HG03469 (cell line): ENCODE results near the gene SLC6A9.

Experiments used
- ATAC-seq: cut with Tn5 transposase; IDR thresholded peaks from one replicate; pipeline ENCODE4 v1.9.1; 2021; ENCODE audit warnings: mild to moderate bottlenecking, moderate library complexity, moderate number of reproducible peaks; ENCODE audit not compliant: unreplicated experiment

Gene SLC6A9

DNA sequence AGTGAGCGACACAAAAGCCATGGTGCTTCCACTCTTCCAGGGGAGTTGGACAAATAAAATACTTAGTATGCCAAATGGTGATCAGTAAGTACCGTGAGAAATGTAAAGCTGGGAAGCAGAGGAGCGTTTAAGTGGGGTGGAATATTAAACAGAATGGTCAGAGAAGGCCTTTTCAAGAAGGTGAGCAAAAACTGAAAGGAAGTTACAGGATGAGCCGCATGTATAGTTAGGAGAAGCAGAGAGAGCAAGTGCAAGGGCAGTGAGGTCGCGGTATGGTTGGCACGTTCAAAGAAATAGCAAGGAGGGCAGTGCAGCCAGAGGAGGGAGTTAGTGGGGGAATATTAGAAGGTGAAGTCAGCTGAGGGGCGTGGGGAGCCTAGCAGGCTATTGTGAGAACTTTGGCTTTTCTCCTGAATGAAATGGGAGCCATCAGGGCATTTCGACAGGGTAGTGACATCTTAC is 57.2 kb downstream of the SLC6A9 start:
- ATAC-seq: no peak

DNA sequence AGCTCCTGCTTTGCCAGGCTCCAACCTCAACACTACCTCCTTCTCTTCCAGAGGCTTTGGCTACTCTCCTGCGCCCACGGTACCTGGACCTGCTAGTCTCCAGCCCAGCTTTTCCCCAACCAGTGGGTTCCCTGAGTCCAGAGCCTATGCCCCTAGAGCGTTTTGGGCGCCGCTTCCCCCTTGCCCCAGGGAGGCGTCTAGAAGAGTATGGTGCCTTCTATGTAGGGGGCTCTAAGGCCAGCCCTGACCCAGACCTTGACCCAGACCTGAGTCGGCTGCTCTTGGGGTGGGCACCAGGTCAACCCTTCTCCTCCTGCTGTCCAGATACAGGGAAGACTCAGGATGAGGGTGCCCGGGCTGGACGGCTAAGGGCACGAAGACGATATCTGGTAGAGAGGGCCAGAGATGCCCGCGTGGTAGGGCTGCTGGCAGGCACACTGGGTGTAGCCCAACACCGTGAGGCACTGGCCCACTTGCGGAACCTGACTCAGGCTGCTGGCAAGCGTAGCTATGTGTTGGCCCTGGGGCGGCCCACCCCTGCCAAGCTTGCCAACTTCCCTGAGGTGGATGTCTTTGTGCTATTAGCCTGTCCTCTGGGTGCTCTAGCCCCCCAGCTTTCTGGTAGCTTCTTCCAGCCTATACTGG is 59.8 kb downstream of the SLC6A9 start:
- ATAC-seq: no peak

DNA sequence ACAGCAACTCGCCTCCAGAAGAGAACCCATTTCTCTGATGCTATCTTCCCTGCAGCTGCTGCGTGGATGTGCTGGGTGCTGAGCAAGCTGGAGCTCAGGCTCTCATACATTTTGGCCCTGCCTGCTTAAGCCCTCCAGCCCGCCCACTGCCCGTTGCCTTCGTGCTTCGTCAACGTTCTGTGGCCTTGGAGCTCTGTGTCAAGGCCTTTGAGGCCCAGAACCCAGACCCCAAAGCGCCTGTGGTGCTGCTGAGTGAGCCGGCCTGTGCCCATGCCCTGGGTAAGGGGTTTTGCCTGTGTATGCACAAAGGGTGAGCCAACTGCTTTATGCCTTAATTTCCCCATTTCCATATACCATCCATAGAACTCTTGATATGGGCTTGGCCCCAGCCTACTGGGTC is 60.4 kb downstream of the SLC6A9 start:
- ATAC-seq: no peak

DNA sequence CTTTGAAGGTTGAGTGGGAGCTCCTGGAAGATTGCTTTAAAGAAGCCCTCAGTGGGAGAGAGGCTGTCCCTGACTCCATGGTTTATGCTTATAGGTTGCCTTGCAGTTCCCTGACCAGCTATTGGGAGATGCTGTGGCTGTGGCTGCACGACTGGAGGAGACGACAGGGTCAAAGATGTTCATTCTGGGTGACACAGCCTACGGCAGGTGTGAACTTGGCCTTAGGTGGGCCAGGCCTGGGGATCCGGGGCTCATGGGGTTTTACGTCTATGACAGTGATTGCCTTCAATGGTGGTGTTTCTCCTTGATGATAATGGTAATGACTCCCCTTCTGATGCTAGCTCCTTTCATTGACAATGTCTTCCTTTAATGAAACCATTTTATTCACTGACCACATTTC is 60.8 kb downstream of the SLC6A9 start:
- no peak for ATAC-seq

DNA sequence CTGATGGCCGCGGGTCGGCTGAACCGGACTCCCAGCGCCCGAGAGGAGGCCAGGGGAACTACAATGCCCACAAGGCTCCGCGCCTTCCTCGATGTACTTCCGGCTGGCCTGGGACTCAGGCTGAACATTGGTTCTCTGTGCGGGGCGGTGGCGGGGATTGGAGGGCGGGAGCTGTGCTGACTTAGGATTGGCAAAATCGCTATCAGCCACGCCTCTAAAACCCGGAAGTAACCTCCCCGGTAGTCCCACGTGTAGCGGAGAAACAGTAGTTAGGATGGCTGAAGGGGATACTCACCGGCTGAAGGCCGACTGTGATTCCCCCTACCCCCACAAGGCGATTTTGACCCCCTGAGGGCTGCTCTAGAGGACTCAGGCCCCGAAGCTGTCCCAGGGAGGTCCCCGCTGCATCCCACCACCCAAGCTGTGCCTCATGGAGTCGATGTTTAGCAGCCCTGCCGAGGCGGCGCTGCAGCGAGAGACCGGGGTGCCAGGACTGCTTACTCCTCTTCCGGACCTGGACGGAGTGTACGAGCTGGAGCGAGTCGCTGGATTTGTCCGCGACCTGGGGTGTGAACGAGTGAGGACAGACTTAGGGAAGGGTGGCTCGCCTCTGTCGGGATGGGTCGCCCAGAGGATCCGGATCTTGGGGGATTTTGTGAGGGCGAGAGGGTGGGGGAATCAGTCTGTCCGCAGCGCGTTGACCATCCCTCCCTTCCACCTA is 61.4 kb downstream of the SLC6A9 start, which contains the start of gene DPH2:
DPH2 (plus strand) TSS at position 265 of the 721 bp plus-strand sequence; CDS start at position 431, 166 bp downstream.
- ATAC-seq: peak; percentile 53

DNA sequence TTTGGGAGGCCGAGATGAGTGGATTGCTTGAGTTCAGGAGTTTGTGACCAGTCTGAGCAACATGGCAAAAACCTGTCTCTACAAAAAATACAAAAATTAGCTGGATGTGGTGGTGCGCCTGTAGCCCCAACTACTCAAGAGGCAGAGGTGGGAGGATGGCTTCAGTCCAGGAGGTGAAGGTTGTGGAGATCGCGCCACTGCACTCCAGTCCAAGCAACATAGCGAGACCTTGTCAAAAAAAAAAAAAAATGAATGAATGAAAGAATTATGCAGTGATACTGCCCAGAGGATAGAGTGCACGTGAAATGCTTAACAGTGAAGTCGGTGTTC is 61.9 kb downstream of the SLC6A9 start:
- ATAC-seq: no peak

- ATAC-seq: no peak
Measured at GRCh38 chr1:43968348-43968948, 62.8 kb downstream of the SLC6A9 start.

GRCh38 chr1:43965316-43965715 is 65.9 kb downstream of the SLC6A9 start:
- ATAC-seq: no peak

- ATAC-seq: no peak
Measured at GRCh38 chr1:43963890-43964289, 67.4 kb downstream of the SLC6A9 start.

GRCh38 chr1:43963006-43963405 is 68.3 kb downstream of the SLC6A9 start:
- no peak for ATAC-seq

- ATAC-seq: no peak
Measured at GRCh38 chr1:43962324-43962723, 68.9 kb downstream of the SLC6A9 start.

DNA sequence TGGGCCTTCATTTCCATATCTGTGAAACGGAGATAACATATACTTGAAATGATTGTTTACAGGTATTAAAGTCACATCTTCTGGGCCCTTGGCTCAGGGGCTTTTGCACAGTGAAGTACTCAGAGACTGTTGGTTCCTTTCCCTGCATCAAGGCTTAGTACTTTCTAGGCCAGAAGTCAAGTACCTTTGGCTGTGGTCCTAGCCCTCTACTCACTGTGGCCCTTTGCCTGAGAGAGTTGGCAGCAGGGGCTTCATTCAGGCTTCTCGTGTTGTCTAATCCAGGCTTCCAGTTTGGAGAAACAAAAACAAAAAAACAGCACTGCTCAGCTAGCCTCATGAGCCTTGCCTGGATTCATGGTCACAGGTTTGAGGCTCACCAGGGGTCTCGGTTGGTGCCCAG is 69.6 kb downstream of the SLC6A9 start:
- no peak for ATAC-seq

DNA sequence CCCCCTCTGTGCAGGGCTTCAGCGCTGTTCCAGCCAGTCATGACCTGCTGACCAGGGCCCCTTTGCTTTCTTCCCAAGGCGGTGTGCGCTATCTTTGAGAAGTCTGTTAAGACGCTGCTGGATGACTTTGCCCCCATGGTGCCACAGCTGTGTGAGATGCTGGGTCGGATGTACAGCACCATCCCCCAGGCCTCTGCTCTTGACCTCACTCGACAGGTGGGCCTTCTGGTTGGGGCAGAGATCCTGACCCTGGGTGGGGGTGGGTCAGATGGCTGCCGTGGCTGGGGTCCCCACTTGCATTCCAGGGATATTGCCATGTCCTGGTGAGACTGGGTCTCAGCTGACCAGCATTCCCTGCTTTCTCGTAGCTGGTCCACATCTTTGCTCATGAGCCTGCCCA is 70.5 kb downstream of the SLC6A9 start:
- no peak for ATAC-seq

GRCh38 chr1:43958351-43959255 is 72.7 kb downstream of the SLC6A9 start:
- ATAC-seq: no peak

GRCh38 chr1:43957407-43958040 is 73.7 kb downstream of the SLC6A9 start:
- no peak for ATAC-seq

DNA sequence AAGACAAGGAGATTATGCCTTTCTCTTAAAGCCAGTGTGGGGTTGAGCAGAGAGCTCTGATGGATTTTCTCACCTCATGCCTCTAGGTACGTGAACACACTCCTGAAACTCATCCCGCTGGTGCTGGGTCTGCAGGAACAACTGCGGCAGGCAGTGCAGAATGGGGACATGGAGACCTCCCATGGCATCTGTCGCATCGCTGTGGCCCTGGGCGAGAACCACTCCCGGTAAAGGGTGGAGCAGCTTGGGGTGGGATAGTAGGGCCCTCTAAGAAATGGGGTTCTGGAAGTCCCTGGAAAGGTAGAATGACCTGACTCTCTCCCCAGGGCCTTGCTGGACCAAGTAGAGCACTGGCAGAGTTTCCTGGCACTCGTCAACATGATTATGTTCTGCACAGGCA is 75.0 kb downstream of the SLC6A9 start:
- no peak for ATAC-seq

DNA sequence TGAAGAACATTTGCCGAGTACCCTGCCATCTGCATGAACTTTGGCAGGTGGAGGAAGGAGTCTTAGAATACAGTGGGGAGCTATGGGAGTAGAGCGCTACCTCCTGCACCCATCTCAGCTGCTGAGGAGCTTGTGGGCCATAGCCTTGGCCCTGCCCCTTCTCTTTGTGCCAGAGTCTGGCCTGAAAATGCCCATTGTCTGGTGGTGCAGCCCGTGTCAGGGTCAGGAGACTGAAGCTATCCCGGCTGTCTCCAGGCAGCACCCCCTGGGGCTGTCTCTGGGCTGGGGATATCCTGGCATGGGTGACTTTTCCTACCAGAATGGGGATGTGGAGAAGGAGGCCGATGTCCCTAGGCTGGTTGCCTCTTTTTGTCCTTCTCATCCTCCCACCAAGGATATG is 77.2 kb downstream of the SLC6A9 start:
- no peak for ATAC-seq

DNA sequence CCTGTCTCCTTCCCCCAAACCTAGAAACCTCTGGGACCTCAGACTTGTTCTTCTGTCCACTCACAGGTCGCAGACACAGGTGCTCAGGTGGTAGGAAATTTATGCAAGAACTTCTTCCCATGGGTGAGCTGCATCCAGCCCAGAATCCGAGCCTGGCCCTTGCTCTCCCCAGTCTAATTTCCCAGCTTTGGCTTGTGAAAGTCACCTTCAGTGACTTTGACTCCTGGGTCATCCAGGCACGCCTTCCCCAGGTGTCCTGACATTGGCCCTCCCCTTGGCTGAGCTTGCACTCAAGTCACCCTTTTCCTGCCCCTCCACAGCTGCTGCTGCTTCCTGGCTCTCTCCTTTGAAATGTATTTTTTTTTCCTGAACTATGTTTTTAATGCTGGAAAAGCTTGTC is 77.9 kb downstream of the SLC6A9 start:
- no peak for ATAC-seq

GRCh38 chr1:43952731-43953346 is 78.4 kb downstream of the SLC6A9 start:
- no peak for ATAC-seq
